Natural killer cell treated with Interleukin-12 subunit alpha and Interleukin-12 subunit beta and Interleukin-15 and Interleukin-18, amount 100 ng/mL, for 72 hours (primary cell): ENCODE results near the gene SLC26A11. TPM values are rescaled to one million over a fixed set of nuclear protein-coding genes. Genes with fewer than 3 reads are reported as not detected.
"Not testable (repeated sequence)": the region's sequence is repeated elsewhere in the genome, so short reads cannot be mapped to it uniquely, and the experiment has no call there.

ENCODE experiments used
- ATAC-seq, 2 donors: fragments of 150-1000 bp; cut with Tn5 transposase in 1 of 2; sonication (Bioruptor Pico), chemical (Tn5 transposase) in 1 of 2; 2 replicates each; pipeline ENCODE4 v1.10.0; 2021
- DNase-seq: peaks from one replicate; pipeline ENCODE4 v3.0.0; 2022; ENCODE audit warnings: low spot score
- H3K27ac Mint-ChIP-seq, 2 donors: 1 replicate in 1 of 2; 2 replicates in 1 of 2; pipeline ENCODE4 v1.8.0; 2022; ENCODE audit warnings: mixed read lengths in 2 of 2, mild to moderate bottlenecking in 1 of 2, moderate library complexity in 1 of 2
- H3K27me3 Mint-ChIP-seq, 2 donors: 1 replicate in 1 of 2; 2 replicates in 1 of 2; pipeline ENCODE4 v1.8.0; 2022; ENCODE audit warnings: mixed read lengths in 2 of 2
- H3K36me3 Mint-ChIP-seq: one replicate; pipeline ENCODE4 v1.8.0; 2022; ENCODE audit warnings: mixed read lengths
- H3K4me1 Mint-ChIP-seq, 2 donors: 1 replicate in 1 of 2; 2 replicates in 1 of 2; pipeline ENCODE4 v1.8.0; 2022; ENCODE audit warnings: low read depth in 2 of 2, mixed read lengths in 2 of 2, mild to moderate bottlenecking in 1 of 2
- H3K4me3 Mint-ChIP-seq: one replicate; pipeline ENCODE4 v1.8.0; 2022; ENCODE audit warnings: mixed read lengths
- H3K9me3 Mint-ChIP-seq: 2 replicates; pipeline ENCODE4 v1.8.0; 2022; ENCODE audit warnings: mixed read lengths
- total RNA-seq, 2 donors: library from RNA; stranded (reverse); gene quantifications; one replicate each; pipeline ENCODE4 v1.2.3, GENCODE V29; 2022

The SLC26A11 gene
- total RNA-seq, 2 donors from 2014 or later, result 5.5 to 19.3 TPM

- Mint-ChIP-seq H3K4me3 (no peak overlapping the region), H3K36me3 (no peaks in the 10 kb centered on the region), H3K27ac (no peak overlapping the region), H3K9me3 (no peaks in the 10 kb centered on the region), H3K4me1 (peaks cover 7 to 8% of the 10 kb centered on the region in 2 donors), H3K27me3 (no peaks in the 10 kb centered on the region)
- DNase-seq, result no peak
- ATAC-seq, result no peak
Observed at GRCh38 chr17:80225230-80225629, 5.0 kb downstream of the SLC26A11 start.

- peaks cover 7% of the 10 kb centered on the region for H3K36me3 Mint-ChIP-seq
- ATAC-seq, result no peak
- no peak overlapping the region for H3K4me3 Mint-ChIP-seq
- no peaks in the 10 kb centered on the region for H3K27me3 Mint-ChIP-seq
- no peak for DNase-seq
- no peak overlapping the region for H3K27ac Mint-ChIP-seq
- H3K4me1 Mint-ChIP-seq, result peaks cover 5 to 8% of the 10 kb centered on the region in 2 donors
- H3K9me3 Mint-ChIP-seq, result peaks cover 3% of the 10 kb centered on the region
Observed at GRCh38 chr17:80227156-80227555, 6.9 kb downstream of the SLC26A11 start.

GRCh38 chr17:80227666-80228065, 7.4 kb downstream of the SLC26A11 start:
- H3K4me1 Mint-ChIP-seq, result peaks cover 5 to 8% of the 10 kb centered on the region in 2 donors
- H3K27ac Mint-ChIP-seq, result no peak overlapping the region
- peaks cover 13% of the 10 kb centered on the region for H3K36me3 Mint-ChIP-seq
- H3K4me3 Mint-ChIP-seq, result no peak overlapping the region
- DNase-seq, result no peak
- H3K27me3 Mint-ChIP-seq, result no peaks in the 10 kb centered on the region
- peak in 1 of 2 donors; percentile 43 for ATAC-seq
- peaks cover 6% of the 10 kb centered on the region for H3K9me3 Mint-ChIP-seq

GRCh38 chr17:80228477-80228876, 8.2 kb downstream of the SLC26A11 start:
- Mint-ChIP-seq H3K36me3 (peaks cover 19% of the 10 kb centered on the region), H3K27ac (no peak overlapping the region), H3K9me3 (peaks cover 7% of the 10 kb centered on the region), H3K4me1 (peaks cover 5 to 8% of the 10 kb centered on the region in 2 donors), H3K4me3 (no peak overlapping the region), H3K27me3 (no peaks in the 10 kb centered on the region)
- ATAC-seq (no peak), DNase-seq (no peak)

GRCh38 chr17:80229011-80229410, 8.8 kb downstream of the SLC26A11 start:
- Mint-ChIP-seq H3K27ac (no peak overlapping the region), H3K4me1 (peaks cover 3 to 5% of the 10 kb centered on the region in 2 donors), H3K27me3 (no peaks in the 10 kb centered on the region), H3K4me3 (no peak overlapping the region), H3K36me3 (peaks cover 22% of the 10 kb centered on the region), H3K9me3 (peaks cover 7% of the 10 kb centered on the region)
- ATAC-seq (no peak), DNase-seq (no peak)

- Mint-ChIP-seq H3K9me3 (peaks cover 7% of the 10 kb centered on the region), H3K36me3 (peaks cover 30% of the 10 kb centered on the region), H3K4me1 (no peaks in the 10 kb centered on the region), H3K27me3 (no peaks in the 10 kb centered on the region), H3K27ac (no peak overlapping the region), H3K4me3 (no peak overlapping the region)
- ATAC-seq, result no peak
- DNase-seq, result no peak
Observed at GRCh38 chr17:80232438-80232837, 12.2 kb downstream of the SLC26A11 start.

GRCh38 chr17:80233202-80233601, 13.0 kb downstream of the SLC26A11 start:
- H3K36me3 Mint-ChIP-seq, result peaks cover 30% of the 10 kb centered on the region
- H3K27ac Mint-ChIP-seq, result no peak overlapping the region
- H3K27me3 Mint-ChIP-seq, result no peaks in the 10 kb centered on the region
- no peak for DNase-seq
- no peak for ATAC-seq
- no peak overlapping the region for H3K4me3 Mint-ChIP-seq
- no peaks in the 10 kb centered on the region for H3K4me1 Mint-ChIP-seq
- H3K9me3 Mint-ChIP-seq, result peaks cover 7% of the 10 kb centered on the region

- peaks cover 24% of the 10 kb centered on the region for H3K36me3 Mint-ChIP-seq
- H3K4me3 Mint-ChIP-seq, result no peak overlapping the region
Observed at GRCh38 chr17:80236911-80237310, 16.7 kb downstream of the SLC26A11 start.

GRCh38 chr17:80237386-80237785, 17.2 kb downstream of the SLC26A11 start:
- Mint-ChIP-seq H3K36me3 (peaks cover 20% of the 10 kb centered on the region), H3K27ac (no peak overlapping the region), H3K27me3 (no peaks in the 10 kb centered on the region), H3K4me1 (peaks cover 0 to 3% of the 10 kb centered on the region in 2 donors), H3K9me3 (peaks cover 4% of the 10 kb centered on the region), H3K4me3 (no peak overlapping the region)
- ATAC-seq (no peak), DNase-seq (no peak)

More at GRCh38 chr17:80236911-80237310, 16.7 kb downstream of the SLC26A11 start:
- ATAC-seq (no peak), DNase-seq (no peak)
- Mint-ChIP-seq H3K27me3 (no peaks in the 10 kb centered on the region), H3K27ac (no peak overlapping the region), H3K9me3 (peaks cover 4% of the 10 kb centered on the region), H3K4me1 (no peaks in the 10 kb centered on the region)

- no peak overlapping the region for H3K4me3 Mint-ChIP-seq
- H3K27ac Mint-ChIP-seq, result peak overlapping the region in 1 of 2 donors; percentile 56
- no peak for DNase-seq
- H3K27me3 Mint-ChIP-seq, result no peaks in the 10 kb centered on the region
- peaks cover 0 to 6% of the 10 kb centered on the region in 2 donors for H3K4me1 Mint-ChIP-seq
- ATAC-seq, result peak; percentile 47 to 60
- H3K9me3 Mint-ChIP-seq, result no peaks in the 10 kb centered on the region
- H3K36me3 Mint-ChIP-seq, result no peaks in the 10 kb centered on the region
Observed at GRCh38 chr17:80242505-80242904, 22.3 kb downstream of the SLC26A11 start.

- H3K27ac Mint-ChIP-seq, result peak overlapping the region in 1 of 2 donors; percentile 48
- peaks cover 0 to 6% of the 10 kb centered on the region in 2 donors for H3K4me1 Mint-ChIP-seq
- no peaks in the 10 kb centered on the region for H3K27me3 Mint-ChIP-seq
- ATAC-seq (no peak), DNase-seq (no peak)
- H3K4me3 Mint-ChIP-seq, result no peak overlapping the region
- H3K9me3 Mint-ChIP-seq, result no peaks in the 10 kb centered on the region
- no peaks in the 10 kb centered on the region for H3K36me3 Mint-ChIP-seq
Observed at GRCh38 chr17:80243526-80244433, 23.6 kb downstream of the SLC26A11 start.

- DNase-seq, H3K36me3 Mint-ChIP-seq, ATAC-seq, H3K4me1 Mint-ChIP-seq, H3K9me3 Mint-ChIP-seq, H3K4me3 Mint-ChIP-seq, H3K27me3 Mint-ChIP-seq: not testable (repeated sequence)
- peak overlapping the region in 1 of 2 donors; percentile 48 for H3K27ac Mint-ChIP-seq
Observed at GRCh38 chr17:80244448-80244847, 24.2 kb downstream of the SLC26A11 start.

GRCh38 chr17:80244871-80245509, 24.8 kb downstream of the SLC26A11 start:
- no peaks in the 10 kb centered on the region for H3K9me3 Mint-ChIP-seq
- H3K4me3 Mint-ChIP-seq, result no peak overlapping the region
- no peaks in the 10 kb centered on the region for H3K27me3 Mint-ChIP-seq
- H3K36me3 Mint-ChIP-seq, result no peaks in the 10 kb centered on the region
- ATAC-seq (no peak), DNase-seq (no peak)
- H3K4me1 Mint-ChIP-seq, result peaks cover 0 to 6% of the 10 kb centered on the region in 2 donors
- H3K27ac Mint-ChIP-seq, result peak overlapping the region in 1 of 2 donors; percentile 60
